Bronchus fibroblast of lung (primary cell): ENCODE measurements around the gene ZNF688. TPM values are rescaled to one million over a fixed set of nuclear protein-coding genes. Genes with fewer than 3 reads are reported as not detected.

Source experiments
- total RNA-seq: library from RNA; depleted of rRNA; stranded (reverse); fragments of >200 nt; gene quantifications from 2 replicates; pipeline ENCODE4 v1.2.3, GENCODE V29; 2015

The ZNF688 gene
- 11.1 and 14.0 TPM in 2 replicates for total RNA-seq

DNA sequence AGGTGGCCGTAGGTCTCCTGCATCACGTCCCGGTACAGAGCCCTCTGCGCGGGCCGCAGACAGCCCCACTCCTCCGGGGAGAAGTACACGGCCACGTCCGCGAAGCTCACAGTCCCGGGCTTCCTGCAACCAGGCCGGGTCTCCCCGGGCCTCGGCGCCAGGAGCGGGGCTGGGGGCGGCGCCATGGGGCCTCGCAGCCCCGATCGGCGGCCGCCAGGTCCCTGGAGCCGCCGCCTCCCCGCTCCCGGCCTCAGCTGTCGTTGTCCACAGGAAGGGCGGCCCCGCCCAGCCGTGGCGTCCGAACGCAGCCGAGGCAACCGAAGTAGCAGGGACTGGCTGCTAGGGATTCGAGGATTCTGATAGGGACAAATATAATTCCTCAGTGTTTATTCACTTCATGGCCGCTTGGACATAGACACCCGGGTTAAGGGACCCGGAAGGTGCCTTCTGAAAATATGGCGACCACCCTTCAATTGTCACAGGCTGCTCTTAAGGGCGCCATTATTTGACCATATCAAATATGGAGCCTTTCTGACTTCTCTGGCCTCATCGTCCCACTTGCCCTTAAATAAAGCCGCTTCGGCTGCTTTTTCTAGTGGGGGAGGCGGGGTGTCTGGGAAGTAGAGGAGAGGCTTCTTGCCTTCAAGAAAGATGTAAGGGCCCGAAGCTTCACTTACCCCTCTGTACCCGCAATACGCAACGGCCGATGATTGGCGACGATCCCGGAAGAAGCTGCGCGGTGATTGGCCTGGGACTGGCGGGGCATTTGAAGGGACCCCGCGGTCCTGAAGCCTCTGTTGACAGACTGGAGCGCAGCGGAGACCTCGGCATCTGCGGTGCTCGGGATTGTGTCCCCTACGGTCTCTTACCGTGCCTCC, at the start of gene ZNF688:
Gene ZNF688 (minus strand): TSS at position 270 of the 878 bp plus-strand sequence. CDS start 85 bp downstream, at position 185.

DNA sequence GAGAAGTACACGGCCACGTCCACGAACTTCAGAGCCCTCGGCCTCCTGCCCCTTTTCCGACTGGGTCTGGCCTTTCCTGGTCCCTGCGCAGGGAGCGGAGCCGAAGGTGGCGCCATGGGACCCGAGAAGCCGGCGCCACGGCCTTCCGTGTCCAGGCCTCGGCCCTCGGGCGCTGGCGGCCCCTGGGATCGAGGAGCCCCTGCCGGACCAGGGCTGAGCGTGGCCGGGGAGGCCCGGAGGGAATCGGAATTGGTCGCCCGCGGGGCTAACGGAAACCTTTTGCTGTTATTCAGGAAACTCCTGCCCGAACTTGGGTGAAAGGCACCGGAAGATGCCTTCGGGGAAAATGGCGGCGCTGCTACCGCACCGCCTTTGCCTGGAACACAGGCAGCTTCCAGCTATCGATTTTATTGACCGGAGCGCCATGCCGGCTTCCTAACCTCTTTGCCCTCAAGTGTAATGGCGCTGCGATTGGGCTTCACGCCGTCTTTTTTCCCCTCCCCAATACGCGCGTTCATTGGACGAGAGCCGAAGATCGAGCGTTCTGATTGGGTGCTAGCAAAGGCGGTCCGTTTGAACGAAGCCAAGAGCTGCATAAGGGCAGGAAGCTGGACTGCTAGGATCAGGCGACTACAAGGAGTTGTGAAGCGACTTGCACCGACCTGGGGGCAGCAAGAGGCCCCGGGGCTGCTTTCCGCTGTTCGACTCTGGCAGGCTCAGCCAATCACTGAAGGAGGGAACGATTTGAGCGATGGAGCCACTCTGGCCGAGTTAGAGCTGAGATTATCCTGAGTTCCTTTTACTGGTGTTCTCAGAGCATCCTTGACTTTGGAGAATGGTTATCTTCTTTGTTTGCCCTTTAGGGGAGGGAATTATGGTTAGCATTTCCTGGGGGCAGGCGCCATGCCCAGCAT, 38.7 kb upstream of the ZNF688 start, which contains the start of gene ZNF689:
Gene ZNF689 (minus strand): TSS at position 464 of the 914 bp plus-strand sequence. CDS start 348 bp downstream, at position 116.

DNA sequence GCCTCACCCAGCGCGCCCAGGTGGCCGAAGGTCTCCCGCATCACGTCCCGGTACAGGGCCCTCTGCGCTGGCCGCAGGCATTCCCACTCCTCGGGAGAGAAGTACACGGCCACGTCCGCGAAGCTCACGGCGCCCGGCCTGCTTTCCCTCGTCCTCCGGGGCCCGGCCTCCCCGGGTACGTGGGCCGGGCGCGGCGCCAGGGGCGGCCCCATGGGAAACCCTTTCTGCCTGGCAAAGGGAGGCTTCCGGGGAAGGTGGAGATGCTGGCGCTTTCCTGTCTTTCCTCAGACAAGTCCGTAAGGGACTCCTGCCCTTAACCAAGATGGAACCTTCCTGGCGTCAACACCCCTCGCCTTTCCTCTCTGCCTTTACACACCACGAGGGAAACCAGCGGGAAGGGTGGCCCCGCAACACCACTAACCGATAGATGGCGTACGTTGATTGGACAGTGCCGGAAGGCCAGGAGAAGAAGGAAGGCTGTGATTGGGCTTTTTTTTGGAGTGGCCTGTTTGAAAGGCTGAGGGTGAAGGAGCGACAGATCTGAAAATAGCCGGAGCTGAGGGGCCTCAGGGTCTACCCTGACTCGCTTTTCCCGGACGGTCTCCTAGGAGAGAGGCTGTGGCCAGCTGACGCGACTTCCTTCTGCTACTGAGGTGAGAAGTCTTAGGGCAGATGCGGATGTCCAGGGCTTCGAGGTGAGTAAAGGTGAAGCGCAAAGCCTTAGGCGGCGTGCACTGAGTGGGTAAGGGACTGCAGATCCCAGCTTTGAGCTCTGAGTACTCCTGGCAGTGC, 14.1 kb upstream of the ZNF688 start, which contains the start of gene ZNF785:
Gene ZNF785 (minus strand): TSS at position 298 of the 792 bp plus-strand sequence. CDS start 86 bp downstream, at position 212.

DNA sequence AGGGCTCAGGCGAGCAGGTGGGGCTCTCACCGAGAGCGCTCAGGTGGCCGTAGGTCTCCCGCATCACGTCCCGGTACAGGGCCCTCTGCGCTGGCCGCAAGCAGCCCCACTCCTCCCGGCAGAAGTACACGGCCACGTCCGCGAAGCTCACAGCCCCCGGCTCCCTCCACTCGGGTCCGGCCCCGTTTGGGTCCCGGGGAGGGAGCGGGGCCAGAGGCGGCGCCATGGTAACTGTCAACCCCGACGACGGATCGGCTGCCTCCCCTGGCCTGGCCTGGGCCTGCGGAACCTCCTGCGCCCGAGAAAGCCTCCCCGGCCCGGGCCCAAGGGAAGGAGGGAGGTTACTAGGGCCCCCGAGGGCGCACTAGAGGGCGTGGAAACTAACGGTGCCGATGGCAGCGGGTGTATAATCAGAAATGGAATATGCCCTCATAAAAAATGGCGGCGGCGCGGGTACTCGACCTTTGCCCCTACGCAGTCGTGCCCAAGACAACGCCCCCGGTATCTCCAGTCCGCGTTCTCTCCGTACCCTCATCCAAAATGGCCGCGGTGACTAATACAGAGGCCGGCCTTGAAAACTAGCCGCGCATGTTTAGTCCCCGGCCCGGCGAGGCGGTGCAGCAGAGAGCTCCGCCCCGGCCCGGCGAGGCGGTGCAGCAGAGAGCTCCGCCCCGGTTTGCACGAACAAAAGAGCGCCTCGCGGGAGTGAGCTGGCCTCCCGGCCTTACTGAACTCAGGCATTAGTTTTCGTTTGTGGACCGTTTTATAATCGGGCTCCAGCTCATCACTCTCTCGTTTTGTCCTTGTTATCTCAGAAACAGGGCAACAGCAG, 13.3 kb downstream of the ZNF688 start, which contains the start of gene ZNF764:
Gene ZNF764 (minus strand): TSS at position 418 of the 832 bp plus-strand sequence. CDS start 192 bp downstream, at position 226.

DNA sequence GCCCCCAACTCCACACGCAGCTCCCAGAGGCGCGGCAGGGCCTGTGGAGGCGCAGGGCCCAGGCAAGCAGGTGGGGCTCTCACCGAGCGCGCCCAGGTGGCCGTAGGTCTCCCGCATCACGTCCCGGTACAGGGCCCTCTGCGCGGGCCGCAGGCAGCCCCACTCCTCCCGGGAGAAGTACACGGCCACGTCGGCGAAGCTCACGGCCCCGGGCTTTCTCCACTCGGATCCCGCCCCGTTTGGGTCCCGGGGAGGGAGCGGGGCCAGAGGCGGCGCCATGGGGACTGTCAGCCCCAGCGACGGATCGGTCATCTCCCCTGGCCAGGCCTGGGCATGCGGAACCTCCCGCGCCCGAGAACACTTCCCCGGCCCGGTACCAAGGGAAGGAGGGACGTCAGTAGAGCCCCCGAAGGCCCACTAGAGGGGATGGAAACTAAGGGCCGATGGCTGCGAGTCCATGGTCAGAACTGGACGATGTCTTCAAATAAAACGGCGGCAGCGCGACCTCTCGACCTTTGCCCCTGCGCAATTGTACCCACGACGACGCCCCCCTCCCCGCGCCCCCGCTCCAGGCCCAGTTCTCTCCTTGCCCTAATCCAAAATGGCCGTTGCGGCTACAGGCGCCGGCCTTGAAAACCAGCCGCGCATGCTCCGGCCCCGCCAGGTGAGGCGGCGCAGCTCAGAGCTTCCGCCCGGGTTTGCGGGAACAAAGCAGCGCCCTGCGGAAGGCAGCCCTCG, 37.0 kb downstream of the ZNF688 start, which contains the start of gene ZNF747:
Gene ZNF747 (minus strand): TSS at position 491 of the 738 bp plus-strand sequence. CDS start 179 bp downstream, at position 312.

DNA sequence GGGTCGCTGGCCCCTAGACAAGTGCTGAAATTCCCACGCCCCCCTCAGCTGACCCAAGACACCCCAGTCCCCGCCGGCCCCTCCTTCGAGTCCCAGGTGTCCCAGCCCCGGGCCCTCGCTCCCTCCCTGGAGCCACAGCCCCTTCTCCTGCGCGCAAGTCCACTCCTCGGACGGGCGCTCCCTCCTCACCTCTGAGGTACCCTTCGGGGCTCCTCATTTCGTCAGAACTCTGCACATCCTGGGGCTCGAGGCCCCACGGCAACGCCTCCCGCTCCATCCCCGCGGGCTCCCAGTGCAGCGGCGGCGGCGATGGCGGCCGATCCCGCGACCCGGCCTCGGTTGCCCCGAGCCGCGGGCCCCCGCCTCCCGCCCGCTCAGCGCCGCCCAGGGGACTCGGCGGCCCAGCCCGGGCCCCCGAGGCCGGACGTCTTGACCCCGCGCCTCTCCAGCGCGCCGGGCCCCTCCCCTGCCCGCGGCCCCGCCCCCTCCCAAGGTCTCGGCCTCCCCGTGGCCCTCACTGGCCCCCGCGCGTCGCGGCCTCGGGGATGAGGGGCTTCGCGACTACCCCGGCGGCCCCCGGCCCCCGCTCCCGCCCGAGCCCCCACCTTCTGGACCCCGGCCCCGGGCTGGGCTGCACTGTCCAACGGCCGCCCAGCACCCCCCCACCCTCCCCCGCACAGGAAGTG, 45.2 kb downstream of the ZNF688 start, which contains the start of gene ZNF768:
Gene ZNF768 (minus strand): TSS at position 430 of the 686 bp plus-strand sequence. CDS start 153 bp downstream, at position 277.

Other genes with a start within 250 kb of the ZNF688 start
- 49.8 and 53.5 TPM in 2 replicates for gene CD2BP2, start 216.4 kb downstream of the ZNF688 start, total RNA-seq
- gene TBC1D10B, start 201.2 kb downstream of the ZNF688 start, total RNA-seq = 40.9 and 44.0 TPM in 2 replicates
- gene MYL11, start 196.9 kb downstream of the ZNF688 start, total RNA-seq = not detected in 2 replicates
- 0.15 TPM in 1 of 2 replicates, not detected in the other for gene SEPTIN1, start 189.2 kb downstream of the ZNF688 start, total RNA-seq
- gene ZNF48, start 176.3 kb downstream of the ZNF688 start, total RNA-seq = 4.4 and 5.6 TPM in 2 replicates
- 8.6 and 9.2 TPM in 2 replicates for gene ZNF771, start 164.1 kb downstream of the ZNF688 start, total RNA-seq
- gene DCTPP1, start 141.7 kb downstream of the ZNF688 start, total RNA-seq = 54.4 and 54.8 TPM in 2 replicates
- 18.3 and 18.6 TPM in 2 replicates for gene SEPHS2, start 125.8 kb downstream of the ZNF688 start, total RNA-seq
- not detected in 2 replicates for gene ITGAL, start 99.0 kb downstream of the ZNF688 start, total RNA-seq
- 22.9 and 27.9 TPM in 2 replicates for gene ZNF768, start 45.1 kb downstream of the ZNF688 start, total RNA-seq
- gene ZNF747, start 36.9 kb downstream of the ZNF688 start, total RNA-seq = 7.3 and 8.1 TPM in 2 replicates
- gene ZNF764, start 13.3 kb downstream of the ZNF688 start, total RNA-seq = 5.5 and 6.2 TPM in 2 replicates
- 4.9 and 6.2 TPM in 2 replicates for gene ZNF785, start 14.0 kb upstream of the ZNF688 start, total RNA-seq
- 6.4 and 7.3 TPM in 2 replicates for gene ZNF689, start 38.7 kb upstream of the ZNF688 start, total RNA-seq
- 21.4 and 23.5 TPM in 2 replicates for gene PRR14, start 79.2 kb upstream of the ZNF688 start, total RNA-seq
- gene FBRS, start 86.7 kb upstream of the ZNF688 start, total RNA-seq = 19.3 TPM in 2 replicates
- gene SRCAP, start 127.5 kb upstream of the ZNF688 start, total RNA-seq = 6.2 and 12.4 TPM in 2 replicates
- 29.4 and 32.3 TPM in 2 replicates for gene PHKG2, start 176.7 kb upstream of the ZNF688 start, total RNA-seq
- gene CFAP119, start 190.3 kb upstream of the ZNF688 start, total RNA-seq = 2.7 and 6.2 TPM in 2 replicates
- gene RNF40, start 190.6 kb upstream of the ZNF688 start, total RNA-seq = 60.7 and 88.3 TPM in 2 replicates
- gene ZNF629, start 215.5 kb upstream of the ZNF688 start, total RNA-seq = 12.5 and 14.1 TPM in 2 replicates